ENCODE measurements around the gene RGS6.

RGS6 gene

GRCh38 chr14:72527591-72527990, 595.4 kb downstream of the RGS6 start:
- no peak for DNase-seq (ENCODE audit: low spot score)

- no peak for DNase-seq (ENCODE audit: low spot score)
Measured at GRCh38 chr14:72528059-72528862, 596.0 kb downstream of the RGS6 start.

- no peak for DNase-seq (ENCODE audit: low spot score)
Measured at GRCh38 chr14:72528863-72529175, 596.6 kb downstream of the RGS6 start.

GRCh38 chr14:72532686-72533454, 600.6 kb downstream of the RGS6 start:
- no peak for DNase-seq (ENCODE audit: low spot score)

GRCh38 chr14:72535485-72535884, 603.3 kb downstream of the RGS6 start:
- no peak for DNase-seq (ENCODE audit: low spot score)

- DNase-seq (ENCODE audit: low spot score), result no peak
Measured at GRCh38 chr14:72538387-72538786, 606.2 kb downstream of the RGS6 start.

- no peak for DNase-seq (ENCODE audit: low spot score)
Measured at GRCh38 chr14:72539661-72540315, 607.6 kb downstream of the RGS6 start.

GRCh38 chr14:72540836-72541235, 608.6 kb downstream of the RGS6 start:
- DNase-seq (ENCODE audit: low spot score), result no peak

GRCh38 chr14:72541546-72541945, 609.3 kb downstream of the RGS6 start:
- no peak for DNase-seq (ENCODE audit: low spot score)

- DNase-seq (ENCODE audit: low spot score), result no peak
Measured at GRCh38 chr14:72543341-72543740, 611.1 kb downstream of the RGS6 start.

GRCh38 chr14:72544615-72545387, 612.6 kb downstream of the RGS6 start:
- no peak for DNase-seq (ENCODE audit: low spot score)

- no peak for DNase-seq (ENCODE audit: low spot score)
Measured at GRCh38 chr14:72545411-72546311, 613.4 kb downstream of the RGS6 start.

- no peak for DNase-seq (ENCODE audit: low spot score)
Measured at GRCh38 chr14:72546344-72547016, 614.3 kb downstream of the RGS6 start.

- DNase-seq (ENCODE audit: low spot score), result no peak
Measured at GRCh38 chr14:72547999-72548398, 615.8 kb downstream of the RGS6 start.

- DNase-seq (ENCODE audit: low spot score), result no peak
Measured at GRCh38 chr14:72549026-72549425, 616.8 kb downstream of the RGS6 start.

GRCh38 chr14:72549854-72550253, 617.6 kb downstream of the RGS6 start:
- no peak for DNase-seq (ENCODE audit: low spot score)

- DNase-seq (ENCODE audit: low spot score), result no peak
Measured at GRCh38 chr14:72550513-72550912, 618.3 kb downstream of the RGS6 start.

GRCh38 chr14:72552236-72552635, 620.0 kb downstream of the RGS6 start:
- no peak for DNase-seq (ENCODE audit: low spot score)

GRCh38 chr14:72553161-72553560, 620.9 kb downstream of the RGS6 start:
- DNase-seq (ENCODE audit: low spot score), result no peak

GRCh38 chr14:72553656-72554055, 621.4 kb downstream of the RGS6 start:
- DNase-seq (ENCODE audit: low spot score), result no peak

GRCh38 chr14:72554401-72554800, 622.2 kb downstream of the RGS6 start:
- DNase-seq (ENCODE audit: low spot score), result no peak

Measured in hematopoietic multipotent progenitor cell treated with erythropoietin and hydrocortisone succinate and interleukin-3 and kit ligand, for 17 days (in vitro differentiated cells).